Measurements from ENCODE around the gene MALAT1.
"Not testable (repeated sequence)": the region's sequence is repeated elsewhere in the genome, so short reads cannot be mapped to it uniquely, and the experiment has no call there.

The MALAT1 gene

GRCh38 chr11:65470433-65471049 lies 28.3 kb upstream of the MALAT1 start:
- H3K9ac ChIP-seq (ENCODE audit: low read length) = no peak overlapping the region
- H3K4me2 ChIP-seq (ENCODE audit: low read depth, low read length, poor library complexity, severe bottlenecking) = no peak overlapping the region

DNA sequence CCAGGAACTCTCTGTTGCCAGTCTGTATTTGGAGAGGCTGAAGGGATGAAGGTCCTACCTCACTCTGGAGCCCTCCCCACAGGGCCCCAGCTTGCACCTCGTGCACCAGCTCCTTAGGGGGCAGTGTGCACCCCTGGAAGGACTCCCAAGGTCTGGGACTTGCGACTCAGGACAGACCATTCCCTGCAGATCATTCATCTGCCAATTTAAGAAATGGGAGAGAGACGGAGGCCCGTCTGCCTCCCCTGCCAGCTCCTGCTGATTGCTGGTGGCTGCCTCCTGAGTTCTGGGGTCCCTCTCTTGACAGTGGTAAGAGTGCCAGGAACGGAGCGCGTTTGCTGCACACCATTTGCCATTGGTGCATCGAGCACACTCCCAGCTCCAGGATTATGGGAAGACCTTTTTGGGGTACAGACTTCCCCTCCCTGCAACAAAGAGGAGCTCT lies 27.4 kb upstream of the MALAT1 start:
- no peak for TF ChIP-seq EZH2phosphoT487 (conservative IDR thresholded peaks at IDR 0.05; ENCODE audit: low read length)
- TF ChIP-seq, protein P1, sequence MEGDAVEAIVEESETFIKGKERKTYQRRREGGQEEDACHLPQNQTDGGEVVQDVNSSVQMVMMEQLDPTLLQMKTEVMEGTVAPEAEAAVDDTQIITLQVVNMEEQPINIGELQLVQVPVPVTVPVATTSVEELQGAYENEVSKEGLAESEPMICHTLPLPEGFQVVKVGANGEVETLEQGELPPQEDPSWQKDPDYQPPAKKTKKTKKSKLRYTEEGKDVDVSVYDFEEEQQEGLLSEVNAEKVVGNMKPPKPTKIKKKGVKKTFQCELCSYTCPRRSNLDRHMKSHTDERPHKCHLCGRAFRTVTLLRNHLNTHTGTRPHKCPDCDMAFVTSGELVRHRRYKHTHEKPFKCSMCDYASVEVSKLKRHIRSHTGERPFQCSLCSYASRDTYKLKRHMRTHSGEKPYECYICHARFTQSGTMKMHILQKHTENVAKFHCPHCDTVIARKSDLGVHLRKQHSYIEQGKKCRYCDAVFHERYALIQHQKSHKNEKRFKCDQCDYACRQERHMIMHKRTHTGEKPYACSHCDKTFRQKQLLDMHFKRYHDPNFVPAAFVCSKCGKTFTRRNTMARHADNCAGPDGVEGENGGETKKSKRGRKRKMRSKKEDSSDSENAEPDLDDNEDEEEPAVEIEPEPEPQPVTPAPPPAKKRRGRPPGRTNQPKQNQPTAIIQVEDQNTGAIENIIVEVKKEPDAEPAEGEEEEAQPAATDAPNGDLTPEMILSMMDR (IDR thresholded peaks at IDR 0.05; ENCODE audit: insufficient read depth, low read length, poor library complexity, severe bottlenecking) = peak; percentile 27
- H3K36me3 ChIP-seq (ENCODE audit: low read length) = no peaks in the 10 kb centered on the region
- H3K4me2 ChIP-seq (ENCODE audit: low read depth, low read length, poor library complexity, severe bottlenecking) = peak overlapping the region; percentile 52
- peaks cover 16% of the 10 kb centered on the region for H3F3A ChIP-seq (ENCODE audit: insufficient read depth)
- H3K9me2 ChIP-seq (replicated peaks; ENCODE audit: insufficient read depth, low read length) = no peaks in the 10 kb centered on the region
- H2AFZ ChIP-seq (ENCODE audit: low read depth, low read length, severe bottlenecking) = no peak overlapping the region
- H3K79me2 ChIP-seq (ENCODE audit: insufficient read depth, low read length) = no peaks in the 10 kb centered on the region
- H4K20me1 ChIP-seq (ENCODE audit: low read depth, low read length) = no peaks in the 10 kb centered on the region
- H3K27ac ChIP-seq (ENCODE audit: low read depth, low read length) = no peak overlapping the region
- no peaks in the 10 kb centered on the region for H3K9me3 ChIP-seq (ENCODE audit: insufficient read depth, low read length)
- peak overlapping the region; percentile 23 for H3K9ac ChIP-seq (ENCODE audit: low read length)
- H3K4me3 ChIP-seq (ENCODE audit: insufficient read depth, low read length, poor library complexity, severe bottlenecking) = no peak overlapping the region
- no peaks in the 10 kb centered on the region for H3K27me3 ChIP-seq (ENCODE audit: low read length)

More at GRCh38 chr11:65470433-65471049, 28.3 kb upstream of the MALAT1 start:
- no peak overlapping the region for H3K27ac ChIP-seq (ENCODE audit: low read depth, low read length)
- H3K9me2 ChIP-seq (replicated peaks; ENCODE audit: insufficient read depth, low read length) = no peaks in the 10 kb centered on the region
- no peaks in the 10 kb centered on the region for H4K20me1 ChIP-seq (ENCODE audit: low read depth, low read length)
- no peaks in the 10 kb centered on the region for H3K79me2 ChIP-seq (ENCODE audit: insufficient read depth, low read length)
- TF ChIP-seq, protein P1 (IDR thresholded peaks at IDR 0.05; ENCODE audit: insufficient read depth, low read length, poor library complexity, severe bottlenecking) = no peak
- no peak for TF ChIP-seq EZH2phosphoT487 (conservative IDR thresholded peaks at IDR 0.05; ENCODE audit: low read length)
- no peaks in the 10 kb centered on the region for H3K27me3 ChIP-seq (ENCODE audit: low read length)
- H3F3A ChIP-seq (ENCODE audit: insufficient read depth) = peaks cover 22% of the 10 kb centered on the region
- no peaks in the 10 kb centered on the region for H3K9me3 ChIP-seq (ENCODE audit: insufficient read depth, low read length)
- no peak overlapping the region for H3K4me3 ChIP-seq (ENCODE audit: insufficient read depth, low read length, poor library complexity, severe bottlenecking)
- no peak overlapping the region for H2AFZ ChIP-seq (ENCODE audit: low read depth, low read length, severe bottlenecking)
- no peaks in the 10 kb centered on the region for H3K36me3 ChIP-seq (ENCODE audit: low read length)

- H3K4me2 ChIP-seq (ENCODE audit: low read depth, low read length, poor library complexity, severe bottlenecking) = peak overlapping the region; percentile 52
- H3K27me3 ChIP-seq (ENCODE audit: low read length); H3K9me3 ChIP-seq (ENCODE audit: insufficient read depth, low read length); H3K79me2 ChIP-seq (ENCODE audit: insufficient read depth, low read length); H3K4me3 ChIP-seq (ENCODE audit: insufficient read depth, low read length, poor library complexity, severe bottlenecking); H3K36me3 ChIP-seq (ENCODE audit: low read length); H3K9me2 ChIP-seq (replicated peaks; ENCODE audit: insufficient read depth, low read length); H3K27ac ChIP-seq (ENCODE audit: low read depth, low read length); H4K20me1 ChIP-seq (ENCODE audit: low read depth, low read length); H2AFZ ChIP-seq (ENCODE audit: low read depth, low read length, severe bottlenecking): not testable (repeated sequence)
- H3K9ac ChIP-seq (ENCODE audit: low read length) = peak overlapping the region; percentile 23; the same call in 1 of the 2 replicates
- peaks cover 20% of the 10 kb centered on the region for H3F3A ChIP-seq (ENCODE audit: insufficient read depth)
These were observed 26.1 kb upstream of the MALAT1 start for GRCh38 chr11:65472588-65473277.

- Histone ChIP-seq H3K9ac (ENCODE audit: low read length) (no peak overlapping the region), H3K9me3 (ENCODE audit: insufficient read depth, low read length) (no peaks in the 10 kb centered on the region), H3K4me3 (ENCODE audit: insufficient read depth, low read length, poor library complexity, severe bottlenecking) (no peak overlapping the region), H3F3A (ENCODE audit: insufficient read depth) (peaks cover 20% of the 10 kb centered on the region), H4K20me1 (ENCODE audit: low read depth, low read length) (no peaks in the 10 kb centered on the region), H3K4me2 (ENCODE audit: low read depth, low read length, poor library complexity, severe bottlenecking) (no peak overlapping the region), H3K9me2 (replicated peaks; ENCODE audit: insufficient read depth, low read length) (no peaks in the 10 kb centered on the region), H3K79me2 (ENCODE audit: insufficient read depth, low read length) (no peaks in the 10 kb centered on the region), H3K36me3 (ENCODE audit: low read length) (no peaks in the 10 kb centered on the region), H3K27me3 (ENCODE audit: low read length) (no peaks in the 10 kb centered on the region), H2AFZ (ENCODE audit: low read depth, low read length, severe bottlenecking) (no peak overlapping the region), H3K27ac (ENCODE audit: low read depth, low read length) (no peak overlapping the region)
- TF ChIP-seq, protein P1 (IDR thresholded peaks at IDR 0.05; ENCODE audit: insufficient read depth, low read length, poor library complexity, severe bottlenecking) = no peak
- no peak for TF ChIP-seq EZH2phosphoT487 (conservative IDR thresholded peaks at IDR 0.05; ENCODE audit: low read length)
These were observed 25.5 kb upstream of the MALAT1 start for GRCh38 chr11:65473278-65473860.

Data from SU-DHL-6 (cell line).